ENCODE measurements around the gene MYO3B.

The MYO3B gene

DNA sequence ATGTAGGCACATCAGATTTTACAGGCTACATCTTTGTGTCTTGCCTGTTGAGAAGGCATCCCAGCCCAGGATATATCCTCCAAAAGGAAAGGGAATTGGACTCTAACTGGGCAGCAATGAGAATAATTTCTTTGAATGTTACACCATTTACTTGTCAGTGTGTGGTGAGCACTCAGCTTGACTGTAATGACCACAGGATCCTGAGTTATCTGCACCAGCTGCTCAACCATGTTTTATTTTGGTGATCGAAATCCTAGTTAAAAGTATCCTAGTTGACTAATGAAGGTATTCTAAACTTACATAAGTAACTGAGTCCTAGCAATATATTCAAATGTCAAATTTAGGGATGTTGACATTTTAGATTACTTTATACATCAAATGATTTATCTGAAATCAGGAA is 123.0 kb downstream of the MYO3B start:
- DNase-seq (ENCODE audit: low read depth in 3 of 3, low spot score in 1 of 3), result no peak

DNA sequence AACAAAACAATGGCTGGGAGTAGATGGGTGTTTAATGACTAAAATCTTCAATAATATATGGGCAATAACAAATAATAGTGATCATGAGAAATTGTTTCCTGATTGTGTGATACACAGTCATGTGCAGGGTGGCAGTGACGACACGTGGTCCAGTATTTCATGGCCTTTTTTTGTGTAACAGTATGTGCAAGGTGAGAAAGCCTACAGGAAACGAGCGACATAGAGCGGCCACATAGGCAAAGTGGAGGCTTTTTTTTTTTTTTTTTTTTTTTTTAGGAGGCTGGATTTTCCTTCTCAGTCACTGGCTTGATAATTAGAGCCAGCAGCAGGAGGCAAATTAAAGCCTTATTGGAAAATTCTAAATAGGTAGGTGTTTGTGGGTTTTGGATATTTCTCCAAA is 123.7 kb downstream of the MYO3B start:
- no peak for DNase-seq (ENCODE audit: low read depth in 3 of 3, low spot score in 1 of 3)

DNA sequence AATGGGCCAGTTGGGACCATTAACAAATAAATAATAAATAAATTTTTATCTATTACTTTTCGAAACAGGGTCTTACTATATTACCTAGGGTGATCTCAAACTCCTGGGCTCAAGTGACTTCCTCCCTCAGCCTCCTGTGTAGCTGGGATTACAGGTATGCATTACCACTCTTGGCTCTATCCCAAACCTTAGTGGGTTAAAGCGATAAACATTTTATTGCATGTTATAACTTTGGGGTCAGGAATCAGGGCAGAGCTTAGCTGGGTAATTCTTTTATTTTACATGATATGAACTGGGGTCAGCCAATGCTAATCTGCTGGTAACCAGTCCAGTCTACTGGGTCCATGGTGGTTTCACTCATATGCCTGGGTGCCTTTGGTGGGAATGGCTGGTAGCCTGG is 127.8 kb downstream of the MYO3B start:
- DNase-seq (ENCODE audit: low read depth in 3 of 3, low spot score in 1 of 3), result no peak

DNA sequence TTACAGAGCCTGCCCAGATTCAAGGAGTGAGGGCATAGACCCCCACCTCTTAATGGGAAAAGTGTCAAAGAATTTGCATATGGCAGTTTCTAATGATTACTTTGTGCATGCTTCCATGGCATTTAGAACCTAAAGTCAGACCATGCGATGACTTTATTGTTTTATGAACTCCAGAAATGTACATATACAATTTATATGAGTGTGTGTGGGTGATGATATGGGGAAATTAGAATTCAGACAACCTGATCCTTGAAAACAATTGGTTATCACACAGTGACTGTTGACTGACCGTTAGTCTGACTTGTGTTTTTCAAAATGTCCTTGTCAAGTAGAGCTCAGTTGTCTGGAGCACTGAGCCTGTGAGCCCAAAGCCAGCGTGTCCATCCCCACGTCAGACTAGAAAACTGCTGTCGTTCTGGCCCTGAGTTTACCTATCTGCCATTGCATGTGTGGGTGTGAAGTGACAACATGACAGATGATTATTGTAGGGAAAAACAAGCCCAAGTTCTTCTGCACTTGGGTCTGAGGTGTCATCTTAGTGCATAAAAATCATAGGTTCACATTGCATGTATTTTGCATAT is 128.4 kb downstream of the MYO3B start:
- no peak for DNase-seq (ENCODE audit: low read depth in 3 of 3, low spot score in 1 of 3)

DNA sequence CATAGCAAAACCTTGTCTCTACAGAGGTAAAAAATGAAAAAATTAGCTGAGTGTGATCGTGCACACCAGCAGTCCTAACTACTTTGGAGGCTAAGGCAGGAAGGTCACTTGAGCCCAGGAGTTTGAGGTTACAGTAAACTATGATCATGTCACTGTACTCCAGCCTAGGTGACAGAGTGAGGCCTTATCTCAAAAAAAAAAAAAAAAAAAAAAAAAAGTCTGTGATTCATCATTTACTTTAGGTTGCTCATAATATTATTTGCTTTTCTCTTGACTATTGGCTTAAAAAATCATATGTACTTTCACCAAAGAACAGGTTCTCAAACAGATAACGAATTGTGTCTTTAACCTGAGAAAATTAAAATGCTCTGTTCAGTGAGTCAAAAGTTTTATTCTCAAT is 129.1 kb downstream of the MYO3B start:
- DNase-seq (ENCODE audit: low read depth in 3 of 3, low spot score in 1 of 3), result no peak

DNA sequence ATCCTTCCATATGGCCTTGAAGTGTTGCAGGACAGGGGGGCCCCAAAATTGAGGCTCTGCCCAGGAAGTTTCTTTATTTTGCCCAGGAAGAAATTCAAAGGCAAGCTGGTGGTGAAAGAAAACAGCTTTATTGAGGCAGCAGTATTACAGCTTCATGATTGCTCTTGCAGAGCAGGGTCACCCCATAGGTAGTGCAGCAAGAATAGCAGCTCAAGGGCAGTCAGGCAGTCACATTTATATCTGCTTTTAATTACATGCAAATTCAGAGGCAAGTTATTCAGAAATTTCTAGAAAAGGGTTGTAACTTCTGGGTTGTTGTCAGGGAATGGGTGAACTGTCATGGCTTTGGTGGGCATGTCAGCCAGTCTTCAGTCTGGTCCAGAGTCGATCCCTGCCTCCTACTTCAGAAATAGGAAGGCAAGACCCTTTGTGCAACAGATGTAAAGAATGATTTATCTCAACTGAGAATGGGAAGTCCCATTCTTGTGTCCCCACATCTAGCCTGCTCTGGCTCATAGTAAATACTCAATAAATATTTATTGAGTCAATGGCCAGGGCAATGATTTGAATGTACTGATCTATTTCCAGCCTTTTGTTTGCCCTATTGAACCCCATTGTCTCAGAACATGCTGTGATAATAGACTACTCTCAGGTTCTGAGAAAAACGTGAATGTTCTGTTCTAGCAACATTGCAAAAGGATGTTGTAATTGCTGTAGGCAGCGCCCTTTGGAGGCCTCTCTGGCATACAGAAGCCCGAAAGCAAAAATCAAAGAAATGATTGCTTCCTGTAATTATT is 129.8 kb downstream of the MYO3B start:
- DNase-seq (ENCODE audit: low read depth in 3 of 3, low spot score in 1 of 3), result no peak

DNA sequence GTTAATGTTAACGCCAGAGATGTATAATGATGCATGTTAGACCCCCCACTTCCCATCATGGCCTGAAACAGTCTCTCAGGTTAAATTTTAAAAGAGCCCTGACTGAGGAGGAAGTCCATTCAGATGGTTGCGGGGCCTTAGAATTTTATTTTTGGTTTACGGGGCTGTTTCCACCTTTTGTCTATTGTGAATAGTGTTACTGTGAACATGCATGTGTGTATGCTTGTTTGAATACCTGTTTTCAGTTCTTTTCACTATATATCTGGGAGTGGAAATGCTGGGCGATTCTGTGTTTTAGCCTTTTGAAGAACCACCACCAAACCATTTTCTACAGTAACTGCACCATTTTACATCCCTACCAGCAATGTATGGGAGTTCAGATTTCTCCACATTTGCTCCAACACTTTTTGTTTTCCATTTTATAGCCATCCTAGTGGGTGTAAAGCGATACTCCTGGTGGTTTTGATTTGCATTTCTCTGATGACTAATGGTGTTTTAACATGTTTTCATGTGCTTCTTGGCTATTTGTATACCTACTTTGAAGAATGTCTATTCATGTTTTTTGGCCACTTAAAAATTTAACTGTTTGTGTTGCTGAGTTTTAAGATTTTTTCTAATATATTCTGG is 133.0 kb downstream of the MYO3B start:
- no peak for DNase-seq (ENCODE audit: low read depth in 3 of 3, low spot score in 1 of 3)

DNA sequence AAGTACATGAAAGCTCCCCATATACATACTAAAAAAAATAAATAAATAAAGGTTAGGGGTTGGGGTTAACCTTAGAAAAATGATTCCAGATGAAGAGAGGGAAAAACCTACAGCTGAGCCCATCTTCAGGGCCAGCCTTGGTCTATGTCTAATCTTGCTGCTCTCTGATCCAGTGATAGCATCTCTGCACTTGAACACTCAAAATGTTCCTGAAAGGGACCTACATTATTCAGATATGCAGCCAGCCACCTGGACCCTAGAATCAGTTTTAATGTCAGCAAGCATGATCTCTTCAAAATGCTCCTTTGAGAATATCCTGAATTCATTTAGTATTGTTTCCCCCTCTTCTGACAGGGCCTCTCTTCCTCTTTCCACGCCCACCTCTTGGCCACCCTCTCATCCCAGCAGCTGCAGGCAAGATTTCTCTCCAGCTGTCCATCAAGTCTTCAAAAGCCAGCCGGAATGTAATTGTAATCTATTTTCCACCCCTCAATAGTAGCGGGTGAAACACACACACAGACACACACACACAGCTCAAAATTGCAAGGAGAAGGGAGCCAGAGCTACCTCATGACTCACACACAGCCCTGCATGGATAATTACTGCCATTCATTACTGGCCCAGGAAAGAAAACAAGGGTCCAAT is 135.5 kb downstream of the MYO3B start:
- no peak for DNase-seq (ENCODE audit: low read depth in 3 of 3, low spot score in 1 of 3)

DNA sequence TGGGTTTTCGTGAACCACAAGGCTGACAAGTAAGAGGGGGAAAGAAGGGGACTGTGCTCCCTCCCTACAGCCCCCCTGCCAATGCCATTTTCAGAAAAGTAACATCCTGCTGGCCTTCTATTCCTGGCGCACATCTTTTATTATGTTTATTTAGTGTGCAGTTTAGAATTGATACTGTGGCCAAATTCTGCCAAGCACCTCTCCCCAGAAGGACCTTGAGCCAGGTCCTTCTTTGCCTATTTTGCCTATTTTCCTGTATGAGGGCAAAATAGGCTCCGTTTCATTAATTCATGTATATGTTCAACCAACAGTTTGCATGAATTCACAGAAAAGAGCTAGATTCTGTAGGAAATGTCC is 136.0 kb downstream of the MYO3B start:
- no peak for DNase-seq (ENCODE audit: low read depth in 3 of 3, low spot score in 1 of 3)

DNA sequence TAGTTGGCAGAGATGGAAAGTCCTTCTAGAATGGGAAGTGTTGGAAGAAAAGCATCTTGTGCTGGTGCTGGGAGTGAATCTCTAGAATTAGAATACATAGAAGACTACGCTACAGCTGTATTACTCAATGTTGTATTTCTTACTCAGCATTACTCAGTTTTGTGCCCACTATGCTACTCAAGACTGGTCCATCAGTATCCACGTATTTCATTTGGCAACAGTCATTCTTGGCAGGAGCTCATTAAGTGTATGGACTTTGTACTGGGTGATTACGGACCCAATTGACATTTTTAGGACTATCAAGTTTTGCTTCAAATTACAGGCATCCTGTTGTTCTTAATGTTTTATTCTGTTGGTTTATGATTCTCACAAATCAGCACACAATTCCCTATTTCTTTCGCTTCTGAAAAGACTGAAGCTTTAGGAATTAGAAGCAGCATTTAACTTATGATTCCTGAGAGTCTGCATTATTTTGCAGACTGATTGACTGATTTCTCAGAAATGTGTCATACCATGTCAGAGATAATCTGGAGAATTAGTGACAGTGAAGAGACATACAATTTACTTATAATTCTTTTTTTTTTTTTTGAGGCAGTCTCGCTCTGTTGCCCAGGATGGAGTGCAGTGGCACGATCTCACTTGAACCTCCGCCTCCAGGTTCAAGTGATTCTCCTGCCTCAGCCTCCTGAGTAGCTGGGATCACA is 136.9 kb downstream of the MYO3B start:
- DNase-seq (ENCODE audit: low read depth in 3 of 3, low spot score in 1 of 3), result no peak

DNA sequence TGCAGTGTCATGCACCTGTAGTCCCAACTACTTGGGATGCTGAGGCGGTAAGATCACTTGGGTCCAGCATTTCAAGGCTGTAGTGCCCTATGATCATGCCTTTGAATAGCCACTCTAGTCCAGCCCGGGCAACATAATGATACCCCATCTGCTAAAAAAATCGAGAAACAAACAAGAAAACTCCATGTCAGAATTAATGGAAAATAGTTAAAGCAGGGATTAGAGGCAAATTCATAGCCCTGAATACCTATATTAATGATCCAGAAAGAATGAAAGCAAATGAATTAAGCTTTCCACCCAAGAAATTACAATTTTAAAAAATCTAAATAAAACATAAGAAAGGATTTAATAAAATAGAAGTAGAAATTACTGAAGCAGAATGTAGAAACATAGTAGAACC is 143.0 kb downstream of the MYO3B start:
- DNase-seq (ENCODE audit: low read depth in 3 of 3, low spot score in 1 of 3), result no peak

DNA sequence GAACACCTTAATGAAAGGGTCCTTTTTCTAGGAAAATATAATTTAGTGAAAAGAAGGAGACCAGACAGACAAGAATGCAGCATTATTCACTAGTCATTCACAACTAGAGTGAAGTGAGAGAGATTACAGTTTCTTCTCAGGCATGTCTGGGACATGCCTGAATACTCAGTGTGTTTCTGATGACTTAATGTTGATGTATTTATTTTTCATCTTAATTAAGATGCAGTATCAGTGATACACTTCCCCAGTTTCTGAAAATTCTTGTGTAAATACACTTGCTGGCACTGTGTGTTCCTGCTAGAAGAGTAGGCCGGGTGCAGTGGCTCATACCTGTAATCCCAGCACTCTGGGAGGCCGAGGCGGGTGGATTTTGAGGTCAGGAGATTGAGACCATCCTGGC is 143.6 kb downstream of the MYO3B start:
- no peak for DNase-seq (ENCODE audit: low read depth in 3 of 3, low spot score in 1 of 3)

DNA sequence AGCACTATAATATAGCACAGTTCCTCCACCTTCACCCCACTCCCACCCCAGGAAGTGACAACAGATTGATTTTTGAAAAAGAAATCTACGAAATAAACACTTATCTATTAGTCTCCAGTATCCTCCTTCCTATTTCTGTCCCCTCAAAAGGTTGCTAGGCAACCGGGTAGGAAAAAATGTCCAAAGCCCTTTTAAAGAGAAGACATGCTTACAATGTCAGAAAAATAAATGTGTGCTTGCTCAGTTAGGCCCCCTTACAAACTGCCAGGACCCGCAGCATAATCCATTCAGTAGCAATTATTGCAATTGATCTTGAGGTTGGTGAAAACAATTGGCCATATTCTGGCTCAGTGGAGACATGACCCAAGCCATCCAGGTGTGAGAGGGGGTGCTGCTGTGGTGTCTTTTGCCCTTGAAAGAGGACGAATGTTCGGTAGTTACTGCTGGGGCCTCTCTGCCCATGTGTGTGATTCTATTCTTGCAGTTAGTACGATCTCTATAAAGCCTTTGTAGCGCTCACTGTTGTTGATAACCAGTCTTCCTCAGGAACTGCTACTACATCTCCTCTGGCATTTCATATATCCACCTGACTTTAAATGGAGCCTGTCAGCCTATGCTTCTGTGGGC is 144.3 kb downstream of the MYO3B start:
- no peak for DNase-seq (ENCODE audit: low read depth in 3 of 3, low spot score in 1 of 3)

DNA sequence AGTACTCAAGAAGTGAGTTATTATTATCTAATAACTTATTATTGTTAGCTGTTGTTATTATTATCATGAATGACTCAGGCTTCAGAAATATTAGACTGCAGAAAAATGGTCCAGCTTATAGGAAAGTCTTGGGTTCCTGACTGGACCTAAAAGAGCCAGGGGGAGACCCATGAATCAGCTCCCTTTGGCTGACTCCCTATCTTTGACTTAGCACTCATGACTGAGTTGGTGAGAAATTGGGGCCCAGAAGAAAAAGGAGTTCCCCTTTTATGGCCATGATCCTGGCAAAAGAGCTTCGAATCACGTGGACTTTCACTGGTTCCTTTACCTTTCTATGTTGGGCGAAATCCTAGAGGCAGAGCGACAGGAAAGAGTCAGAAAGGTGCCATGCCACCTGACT is 145.8 kb downstream of the MYO3B start:
- no peak for DNase-seq (ENCODE audit: low read depth in 3 of 3, low spot score in 1 of 3)

DNA sequence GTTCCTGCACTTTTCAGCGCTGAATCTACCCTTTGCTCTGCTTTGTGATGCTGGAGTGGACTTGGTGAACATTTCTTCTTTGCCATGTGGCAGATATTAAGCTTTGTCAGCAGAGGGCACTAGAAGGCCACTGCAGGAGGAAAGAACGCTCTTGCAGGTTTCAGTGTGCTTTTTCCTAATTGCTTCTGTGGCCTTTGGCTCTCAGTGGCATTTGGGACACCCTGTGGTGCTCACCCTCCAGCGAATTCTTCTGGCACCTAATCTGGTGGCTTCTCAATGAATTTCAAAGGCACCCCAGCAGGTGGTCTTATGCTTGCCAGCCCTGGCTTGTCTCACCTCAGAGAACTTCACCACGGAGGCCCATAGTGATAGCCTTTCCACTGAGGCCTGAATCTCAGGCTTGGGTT is 146.7 kb downstream of the MYO3B start:
- DNase-seq (ENCODE audit: low read depth in 3 of 3, low spot score in 1 of 3), result peak in 1 of 3 donors; percentile 4

DNA sequence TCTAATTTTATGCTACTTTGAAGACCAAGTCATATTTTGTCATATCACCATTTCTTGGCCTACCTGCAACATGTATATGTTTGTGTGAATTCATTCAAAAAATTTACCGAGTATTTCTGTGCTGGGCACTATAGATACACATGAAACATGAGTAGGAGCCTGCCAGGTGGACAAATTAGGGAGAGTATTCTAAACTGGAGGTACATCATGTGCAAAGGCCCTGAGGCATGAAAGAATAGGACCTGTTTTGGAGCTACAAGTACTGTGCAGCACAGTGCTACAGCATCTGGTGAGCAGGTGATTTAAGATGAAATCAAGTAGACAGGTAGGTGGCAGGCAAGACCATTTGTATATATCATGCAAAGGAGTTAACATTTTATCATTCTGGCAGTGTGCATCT is 152.9 kb downstream of the MYO3B start:
- no peak for DNase-seq (ENCODE audit: low read depth in 3 of 3, low spot score in 1 of 3)

DNA sequence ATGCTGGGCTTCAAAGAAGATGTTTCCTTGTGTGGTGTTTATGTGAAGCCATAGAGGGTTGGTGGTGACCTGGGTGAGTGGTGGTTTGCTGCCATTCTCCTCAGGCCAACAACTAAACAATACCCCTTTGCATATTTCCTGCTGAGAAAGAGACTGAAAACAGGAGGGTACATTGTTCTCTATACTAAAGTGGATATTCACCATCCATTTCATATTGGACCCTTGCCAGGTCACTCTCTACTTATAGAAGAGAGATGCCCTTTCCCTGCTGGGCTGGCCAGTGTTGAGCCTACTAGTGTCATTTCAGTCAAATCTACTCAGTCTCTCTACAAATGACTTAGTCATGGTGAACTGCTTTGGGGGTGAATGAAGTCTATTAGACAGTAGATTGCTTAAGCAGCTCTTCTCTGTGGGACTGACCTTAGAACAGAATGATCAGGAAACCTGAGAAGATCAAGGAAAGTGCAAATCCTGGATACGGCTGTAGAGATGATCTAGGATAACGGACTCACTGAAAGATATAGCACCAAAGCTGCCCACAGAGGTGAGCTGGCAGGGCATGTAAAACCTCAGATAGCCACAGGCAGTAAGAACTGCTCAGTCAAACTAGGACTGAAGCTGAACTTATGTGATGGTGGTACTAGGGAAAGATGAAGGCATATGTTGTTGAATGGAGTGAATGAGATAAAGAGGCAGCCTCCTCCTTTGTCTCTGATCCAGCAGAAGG is 154.9 kb downstream of the MYO3B start:
- DNase-seq (ENCODE audit: low read depth in 3 of 3, low spot score in 1 of 3), result no peak

DNA sequence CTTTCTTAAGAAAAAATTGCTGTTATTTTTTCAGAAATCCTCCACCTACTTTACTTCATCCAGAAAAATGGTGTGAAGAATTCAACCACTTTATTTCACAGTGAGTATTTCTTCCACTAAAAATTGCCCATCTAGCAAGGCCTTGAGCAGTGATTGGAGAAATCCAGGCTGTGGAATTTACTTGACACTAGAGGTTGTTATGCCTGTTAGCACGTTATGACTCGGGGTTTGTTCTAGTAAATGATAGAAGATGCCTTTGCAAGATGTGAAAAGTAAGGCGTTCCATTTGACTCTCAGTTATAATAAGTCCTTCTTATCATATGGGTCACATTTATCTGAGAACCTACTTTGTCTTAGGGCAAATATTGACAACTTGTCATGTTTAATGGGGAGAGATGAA is 157.4 kb downstream of the MYO3B start:
- no peak for DNase-seq (ENCODE audit: low read depth in 3 of 3, low spot score in 1 of 3)

DNA sequence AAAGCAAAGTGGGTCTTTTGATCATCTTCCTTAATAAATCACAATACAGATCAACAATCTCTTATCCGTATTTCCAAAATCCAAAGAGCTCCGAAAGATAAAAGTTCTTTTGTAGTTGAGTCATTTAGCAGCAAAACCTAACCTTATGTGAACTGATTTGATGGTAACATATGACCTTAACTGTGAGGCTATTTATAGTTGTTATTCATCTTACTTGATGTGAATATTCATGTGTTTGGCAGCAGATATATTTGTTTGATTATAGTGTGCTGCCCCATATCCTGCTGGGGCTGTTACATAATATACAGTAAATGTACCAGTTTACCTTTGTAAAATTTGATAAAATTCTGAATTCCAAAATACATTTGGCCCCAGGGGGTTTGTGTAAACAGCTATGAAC is 158.5 kb downstream of the MYO3B start:
- DNase-seq (ENCODE audit: low read depth in 3 of 3, low spot score in 1 of 3), result no peak

DNA sequence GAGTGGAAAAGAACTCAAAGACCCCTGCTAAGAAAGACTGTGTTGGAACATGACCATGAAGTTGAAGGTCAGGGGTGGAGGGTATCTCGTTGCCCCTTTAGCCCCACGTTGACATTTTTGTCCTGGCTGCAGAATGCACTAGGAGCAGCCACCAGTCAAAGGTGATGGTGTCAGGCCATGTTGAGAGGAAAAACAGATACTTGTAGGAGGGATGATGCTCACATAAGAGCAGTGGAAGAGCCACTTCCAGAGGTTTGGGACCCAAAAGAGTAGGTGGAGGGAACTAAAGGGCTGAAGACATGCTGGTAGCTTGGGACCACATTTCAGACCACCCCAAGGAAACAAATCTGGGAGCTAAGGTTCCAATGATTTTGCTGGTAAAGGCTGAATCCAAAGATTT is 159.0 kb downstream of the MYO3B start:
- DNase-seq (ENCODE audit: low read depth in 3 of 3, low spot score in 1 of 3), result no peak

DNA sequence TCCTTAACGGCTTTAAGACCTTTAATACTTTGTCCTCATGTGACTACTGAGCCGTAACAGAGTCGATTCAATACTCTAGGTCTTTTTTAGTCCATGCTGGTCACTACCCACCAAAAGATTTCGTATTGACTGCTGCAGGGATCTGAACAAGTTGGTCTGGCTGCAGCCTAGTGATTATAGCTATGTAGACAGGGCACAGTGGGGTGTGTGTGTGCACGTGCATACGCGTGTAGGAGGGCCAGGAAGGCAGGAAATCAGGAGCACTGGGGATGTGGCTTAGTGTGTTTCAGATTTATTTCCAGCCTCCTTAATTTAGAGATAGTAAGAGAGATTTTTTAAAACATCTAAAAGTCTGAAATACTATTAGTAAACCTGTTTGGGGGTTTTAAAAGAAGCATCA is 161.4 kb downstream of the MYO3B start:
- DNase-seq (ENCODE audit: low read depth in 3 of 3, low spot score in 1 of 3), result no peak

Measured in stimulated activated CD4-positive, alpha-beta T cell treated with anti-CD3 and anti-CD28 coated beads, TNF-alpha, amount 100 ng/mL, for 1 hour (primary cell).